A204.1 (cell line): Measurements from ENCODE around the gene ACVRL1.

Source experiments
- FAIRE-seq: peaks from 2 replicates; lab custom pipeline; 2012; peaks lifted over from hg19 to GRCh38; lab: Jason Lieb, UNC

Gene ACVRL1

DNA sequence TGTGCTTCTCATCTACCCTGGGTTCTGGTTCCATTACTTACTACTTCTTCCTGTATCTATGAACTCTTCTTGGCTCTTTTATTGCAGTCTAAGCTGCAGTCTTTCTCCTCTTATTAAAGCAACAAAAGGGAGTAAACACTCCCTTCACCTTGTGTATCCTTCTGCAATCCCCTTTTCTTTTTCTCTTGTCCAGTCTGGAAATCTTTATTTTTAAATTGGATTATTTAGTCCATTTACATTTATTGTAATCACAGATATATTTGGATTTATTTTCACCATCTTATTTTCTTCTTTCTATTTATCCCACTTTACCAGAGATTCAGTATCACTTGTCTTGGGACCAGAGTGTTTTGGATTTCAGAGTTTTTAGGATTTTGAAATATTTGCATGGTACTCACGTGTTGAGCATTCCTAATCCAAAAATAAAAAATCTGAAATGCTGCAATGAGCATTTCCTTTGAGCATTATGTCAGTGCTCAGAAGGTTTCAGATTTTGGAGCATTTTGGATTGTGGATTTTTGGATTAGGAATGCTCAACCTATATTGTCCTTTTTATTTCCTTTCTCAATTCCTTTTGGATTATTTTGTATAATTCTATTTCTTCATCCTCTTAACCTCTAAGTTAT lies 37.4 kb downstream of the ACVRL1 start:
- no peak for FAIRE-seq

DNA sequence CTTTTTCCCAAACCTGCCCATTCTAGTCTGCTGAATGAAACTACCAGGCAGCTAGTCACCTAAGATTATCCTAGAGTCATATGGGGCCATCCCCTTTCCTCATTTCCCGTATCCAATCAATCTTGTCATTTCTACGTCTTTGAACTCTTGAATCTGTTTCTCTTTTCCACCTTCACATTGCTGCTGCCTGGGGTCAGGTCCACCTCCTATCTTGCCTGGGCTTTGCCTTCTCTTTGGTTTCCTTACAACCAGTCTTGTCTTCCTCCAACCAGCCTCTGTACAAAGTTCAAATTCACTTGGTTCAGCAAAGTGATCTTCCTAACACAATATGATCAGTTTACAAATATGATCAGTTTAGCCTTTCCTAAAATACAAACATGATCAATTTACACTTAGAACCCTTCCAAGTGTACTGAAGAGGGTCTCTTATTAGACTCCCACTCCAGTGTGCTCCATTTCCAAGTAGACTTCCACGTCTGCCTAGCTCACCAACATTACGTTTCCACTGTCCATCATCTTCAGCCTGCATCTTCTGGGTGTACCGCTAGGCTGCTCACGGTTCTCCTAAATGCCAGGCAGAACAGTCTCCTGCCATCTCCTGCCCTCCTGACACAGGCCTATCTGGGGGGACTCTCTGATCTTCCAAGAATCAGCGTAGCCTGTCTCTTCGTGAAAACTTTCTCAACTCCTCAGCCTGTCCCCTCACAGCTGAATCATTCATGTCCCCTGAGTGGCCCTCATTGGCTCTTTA lies 40.1 kb downstream of the ACVRL1 start:
- FAIRE-seq, result no peak

DNA sequence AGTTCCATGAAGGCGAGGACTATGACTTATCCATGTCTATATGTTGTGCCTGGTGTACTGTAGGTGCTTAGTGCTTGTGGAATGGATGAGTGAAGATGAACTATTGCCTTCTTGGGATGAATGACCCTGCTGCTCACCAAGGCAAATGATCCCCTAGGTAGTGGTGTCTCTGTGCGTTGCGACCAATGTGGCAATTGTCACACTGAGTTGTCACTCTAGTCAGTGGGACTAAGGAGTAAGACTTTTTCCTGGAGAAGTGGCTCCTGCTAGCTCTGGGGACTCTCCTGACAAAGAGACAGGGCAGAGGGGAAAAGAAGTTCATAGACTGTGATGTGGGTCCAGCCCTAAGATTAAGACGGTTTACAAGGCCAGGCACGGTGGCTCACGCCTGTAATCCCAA lies 40.8 kb downstream of the ACVRL1 start:
- FAIRE-seq, result no peak

- no peak for FAIRE-seq
These were observed 42.2 kb downstream of the ACVRL1 start for GRCh38 chr12:51949342-51950030.

GRCh38 chr12:51950682-51951198 lies 43.4 kb downstream of the ACVRL1 start:
- FAIRE-seq, result no peak

GRCh38 chr12:51951199-51951842 lies 44.0 kb downstream of the ACVRL1 start, which contains the start of gene ACVR1B:
ACVR1B (plus strand) TSS chr12:51951699; CDS start chr12:51951744, 45 bp downstream.
- FAIRE-seq, result no peak

- FAIRE-seq, result no peak
These were observed 44.8 kb downstream of the ACVRL1 start for GRCh38 chr12:51951843-51952722.

DNA sequence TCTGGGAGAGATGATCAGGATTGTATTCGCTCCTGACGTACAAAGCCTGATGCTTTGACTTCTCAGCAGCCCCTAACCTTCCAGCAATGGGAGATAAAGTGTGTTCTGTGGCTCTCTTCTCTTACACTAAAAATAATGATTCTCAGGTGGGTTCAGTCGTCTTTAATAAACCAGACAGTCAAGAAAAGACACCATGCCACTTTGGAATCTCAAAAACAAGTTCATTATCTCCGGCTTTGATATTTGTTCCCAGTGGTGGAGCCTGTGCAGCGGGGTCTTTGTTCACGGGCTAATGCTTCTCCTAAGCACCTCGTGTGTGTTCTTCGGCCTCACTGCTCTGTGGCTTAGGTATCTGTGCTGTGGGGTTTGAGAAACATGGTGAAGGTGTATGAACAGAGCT lies 45.8 kb downstream of the ACVRL1 start:
- no peak for FAIRE-seq

GRCh38 chr12:51953864-51954263 lies 46.6 kb downstream of the ACVRL1 start:
- no peak for FAIRE-seq

- no peak for FAIRE-seq
These were observed 47.5 kb downstream of the ACVRL1 start for GRCh38 chr12:51954561-51955361.

GRCh38 chr12:51955702-51956101 lies 48.4 kb downstream of the ACVRL1 start:
- no peak for FAIRE-seq

- no peak for FAIRE-seq
These were observed 51.2 kb downstream of the ACVRL1 start for GRCh38 chr12:51958542-51958941.

- no peak for FAIRE-seq
These were observed 51.9 kb downstream of the ACVRL1 start for GRCh38 chr12:51959211-51959610.

DNA sequence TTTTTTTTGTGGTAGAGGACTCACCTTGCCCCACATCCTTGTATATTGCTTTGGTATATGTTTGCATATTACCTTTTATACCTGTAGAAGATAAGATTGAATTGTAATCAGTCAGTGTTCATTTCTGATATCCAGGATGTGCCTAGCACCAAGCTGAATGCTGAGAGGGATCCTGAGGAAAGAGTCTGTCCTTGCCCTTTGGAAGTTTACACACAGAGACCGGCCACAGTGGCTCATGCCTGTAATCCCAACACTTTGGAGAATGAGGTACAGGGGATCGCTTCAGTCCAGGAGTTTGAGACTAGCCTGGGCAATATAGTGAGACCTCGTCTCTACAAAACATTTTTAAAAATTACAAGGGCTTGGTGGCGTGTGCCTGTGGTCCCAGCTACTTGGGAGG lies 52.6 kb downstream of the ACVRL1 start:
- no peak for FAIRE-seq

- no peak for FAIRE-seq
These were observed 53.2 kb downstream of the ACVRL1 start for GRCh38 chr12:51960488-51960887.

- FAIRE-seq, result no peak
These were observed 53.6 kb downstream of the ACVRL1 start for GRCh38 chr12:51960890-51961289.

- no peak for FAIRE-seq
These were observed 54.5 kb downstream of the ACVRL1 start for GRCh38 chr12:51961834-51962233.

- FAIRE-seq, result no peak
These were observed 55.4 kb downstream of the ACVRL1 start for GRCh38 chr12:51962737-51963136.

DNA sequence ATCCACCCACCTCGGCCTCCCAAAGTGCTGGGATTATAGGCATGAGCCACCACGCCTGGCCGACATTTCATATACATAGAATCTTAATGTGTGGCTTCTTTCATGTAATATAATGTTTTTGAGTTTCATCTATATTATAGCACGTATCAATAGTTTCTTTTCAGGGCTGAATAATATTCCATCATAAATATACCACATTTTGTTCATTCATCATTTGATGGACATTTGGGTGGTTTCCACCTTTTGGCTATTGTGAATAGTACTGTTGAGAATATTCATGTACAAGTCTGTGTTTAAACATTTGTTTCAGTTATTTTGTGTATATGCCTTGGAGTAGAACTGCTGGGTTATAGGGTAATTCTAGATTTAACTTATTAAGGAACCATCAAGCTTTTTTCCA lies 56.2 kb downstream of the ACVRL1 start:
- FAIRE-seq, result no peak

GRCh38 chr12:51969643-51970042 lies 62.3 kb downstream of the ACVRL1 start:
- FAIRE-seq, result no peak
